GM12878 (cell line): ENCODE measurements around the gene FAT1. TPM values are rescaled to one million over a fixed set of nuclear protein-coding genes. Genes with fewer than 3 reads are reported as not detected.

ENCODE experiments used
- ATAC-seq: fragments of 200-7000 bp; cut with Tn5 transposase; 3 replicates; pipeline ENCODE4 v1.9.1; 2020; ENCODE audit warnings: mild to moderate bottlenecking, moderate library complexity
- BruUV-seq: library from RNA; stranded (reverse); fragments of 400-500 nt; replicated peaks from 2 replicates; lab custom pipeline; 2021; lab: Mats Ljungman, UMichigan
- CTCF ChIA-PET: fragments of 300-600 bp; sonication (Branson Sonifier 250); formaldehyde crosslinking; extraction: SDS; loops from one replicate; lab custom pipeline; 2021; ENCODE audit warnings: inconsistent platforms; lab: Yijun Ruan, JAX
- POLR2A ChIA-PET: fragments of 350-600 bp; formaldehyde crosslinking; extraction: SDS; loops from one replicate; lab custom pipeline; 2021; ENCODE audit warnings: inconsistent platforms; lab: Charles Lee
- RAD21 ChIA-PET: fragments of 300-600 bp; sonication (Branson Sonifier 250); formaldehyde crosslinking; loops from one replicate; lab custom pipeline; 2023; ENCODE audit warnings: antibody characterized with exemption; ENCODE audit not compliant: unreplicated experiment; lab: Charles Lee
- SMC1A ChIA-PET: fragments of 300-600 bp; sonication (Branson Sonifier 250); formaldehyde crosslinking; loops from one replicate; lab custom pipeline; 2023; ENCODE audit not compliant: unreplicated experiment, uncharacterized antibody; lab: Charles Lee
- DNase-seq: peaks from one replicate; pipeline ENCODE4 v3.0.0-alpha.2; 2011; ENCODE audit warnings: low read depth, low spot score
- FAIRE-seq: peaks from 3 replicates; lab custom pipeline; 2011; peaks lifted over from hg19 to GRCh38; lab: Jason Lieb, UNC
- H2AFZ ChIP-seq: 2 replicates; pipeline ENCODE4 v1.6.0; 2011; ENCODE audit warnings: low read depth, low read length, control low read depth; ENCODE audit not compliant: control insufficient read depth
- H3K27ac ChIP-seq: 2 replicates; pipeline ENCODE4 v1.5.1; 2011; ENCODE audit warnings: control low read depth; ENCODE audit not compliant: control insufficient read depth, insufficient read depth
- H3K27me3 ChIP-seq, 2 experiments: replicated peaks in 1 of 2; 2 replicates each; pipeline versions ENCODE4 v1.6.0 to v1.6.1; 2011; ENCODE audit warnings: low read length in 1 of 2; ENCODE audit not compliant: control insufficient read depth in 2 of 2, insufficient read depth in 2 of 2
- H3K36me3 ChIP-seq, 2 experiments: 2 replicates each; pipeline ENCODE4 v1.5.1; 2011; ENCODE audit warnings: low read length in 1 of 2; ENCODE audit not compliant: control insufficient read depth in 2 of 2, insufficient read depth in 2 of 2
- H3K4me1 ChIP-seq: 2 replicates; pipeline ENCODE4 v1.6.1; 2011; ENCODE audit warnings: mild to moderate bottlenecking, low read length, moderate library complexity, mixed read lengths; ENCODE audit not compliant: control insufficient read depth, insufficient read depth
- H3K4me2 ChIP-seq: 2 replicates; pipeline ENCODE4 v1.6.0; 2011; ENCODE audit warnings: control low read depth; ENCODE audit not compliant: control insufficient read depth, insufficient read depth
- H3K4me3 ChIP-seq: fragments of 200-600 bp; sonication (generic); 2 replicates; pipeline ENCODE4 v1.5.1; 2016
- H3K79me2 ChIP-seq: 2 replicates; pipeline ENCODE4 v1.6.0; 2011; ENCODE audit warnings: low read length; ENCODE audit not compliant: control insufficient read depth, insufficient read depth
- H3K9ac ChIP-seq: 2 replicates; pipeline ENCODE4 v1.8.0; 2011; ENCODE audit warnings: low read length, control low read depth, mixed read lengths; ENCODE audit not compliant: control insufficient read depth, insufficient read depth
- H3K9me3 ChIP-seq: replicated peaks from 3 replicates; pipeline ENCODE4 v1.5.1; 2011; ENCODE audit warnings: mild to moderate bottlenecking, low read length; ENCODE audit not compliant: control insufficient read depth, insufficient read depth
- H4K20me1 ChIP-seq: 2 replicates; pipeline ENCODE4 v1.6.0; 2011; ENCODE audit not compliant: control insufficient read depth, insufficient read depth
- ASH2L ChIP-seq: fragments of 300-600, 200-600 bp; sonication (generic); IDR thresholded peaks from 2 replicates; pipeline ENCODE4 v1.6.1; 2017; ENCODE audit warnings: low read depth, mild to moderate bottlenecking, borderline replicate concordance
- ATF2 ChIP-seq: IDR thresholded peaks from 2 replicates; pipeline ENCODE4 v1.6.1; 2012; ENCODE audit warnings: low read length, inconsistent platforms
- CBFB ChIP-seq: IDR thresholded peaks from 2 replicates; pipeline ENCODE4 v1.6.1; 2016; ENCODE audit warnings: antibody characterized with exemption, low read depth
- CBX5 ChIP-seq: sonication (generic); IDR thresholded peaks from 2 replicates; pipeline ENCODE4 v1.6.1; 2016; ENCODE audit warnings: low read depth, moderate library complexity, mild to moderate bottlenecking, inconsistent platforms
- CREM ChIP-seq: IDR thresholded peaks from 2 replicates; pipeline ENCODE4 v1.6.1; 2014; ENCODE audit warnings: antibody characterized with exemption, low read depth
- HDAC6 ChIP-seq: fragments of 200-600 bp; sonication (generic); IDR thresholded peaks from one replicate; pipeline ENCODE4 v1.8.0; 2017; ENCODE audit warnings: antibody characterized with exemption; ENCODE audit not compliant: unreplicated experiment
- NFXL1 ChIP-seq: fragments of 450-650 bp; IDR thresholded peaks from 2 replicates; pipeline ENCODE4 v1.6.1; 2017; ENCODE audit warnings: antibody characterized with exemption, mild to moderate bottlenecking, borderline replicate concordance
- POLR2A ChIP-seq: IDR thresholded peaks from 2 replicates; pipeline ENCODE4 v1.6.1; 2011; ENCODE audit warnings: low read depth, mild to moderate bottlenecking, low read length
- RAD21 ChIP-seq: IDR thresholded peaks from 2 replicates; pipeline ENCODE4 v1.6.1; 2011; ENCODE audit warnings: mild to moderate bottlenecking, low read depth, low read length, moderate library complexity; ENCODE audit not compliant: insufficient read depth
- ZNF274 ChIP-seq: IDR thresholded peaks from one replicate; pipeline ENCODE4 v1.8.0; 2011; ENCODE audit not compliant: insufficient read length, insufficient read depth
- ZNF622 ChIP-seq: fragments of 450-650 bp; IDR thresholded peaks from 2 replicates; pipeline ENCODE4 v1.6.1; 2017; ENCODE audit warnings: mild to moderate bottlenecking, inconsistent platforms
- ZZZ3 ChIP-seq: IDR thresholded peaks from 2 replicates; pipeline ENCODE4 v1.6.1; 2011; ENCODE audit warnings: low read depth; ENCODE audit not compliant: control insufficient read depth, insufficient read length
- WGBS: methylation state at CpG from one replicate; pipeline ENCODE4 v1.1.6; 2016; ENCODE audit warnings: low lambda C conversion rate; ENCODE audit not compliant: insufficient replicate concordance, insufficient coverage; ENCODE audit errors: missing lambda C conversion rate; 5-methylcytosine and 5-hydroxymethylcytosine counted together
- in situ Hi-C: fragments of 300-500 bp; cut with MboI; formaldehyde crosslinking; loops from 9 replicates; pipeline ENCODE4 v1.14.3; 2018; ENCODE audit warnings: mixed read lengths
- intact Hi-C: fragments of 100-400 bp; cut with micrococcal nuclease; formaldehyde crosslinking; loops from one replicate; pipeline ENCODE4 v1.14.2; 2022; ENCODE audit not compliant: unreplicated experiment
- polyA plus RNA-seq, 11 experiments: library from polyadenylated mRNA; depleted of rRNA in 4 of 11; unstranded in 6 of 11; stranded (reverse) in 5 of 11; fragments of >200 nt; fragmentation: Nextera tagmentation in 4 of 11; fragmentation: Illumina TruSeq in 1 of 11; extraction: Ambion mirVana in 4 of 11; extraction: Trizol in 1 of 11; gene quantifications; 1 replicate in 1 of 11; 2 replicates in 10 of 11; pipeline versions ENCODE4 v1.2.1 to v1.2.3, GENCODE V29; 2011 to 2016; ENCODE audit warnings: inconsistent platforms in 2 of 11, missing spikeins in 2 of 11, low read depth in 1 of 11
- total RNA-seq, 4 experiments: library from RNA; depleted of rRNA in 3 of 4; stranded (reverse); fragments of >200 nt in 3 of 4; fragmentation: Illumina TruSeq in 1 of 4; extraction: Trizol in 1 of 4; gene quantifications; 2 replicates each; pipeline versions ENCODE4 v1.2.1 to v1.2.3, GENCODE V29; 2013 to 2021
- TF ChIP-seq, protein P1 (sequence below): IDR thresholded peaks from 2 replicates; pipeline ENCODE4 v1.6.1; 2012; ENCODE audit warnings: low read depth, low read length, improper control_type of control experiment

FAT1 gene
- total and polyA plus RNA-seq, 10 of the 15 experiments (the other 5 are each of a cell fraction or from before 2014, with no cell fraction given): 0.04 to 11.8 (median 0.11) TPM; not detected in 1

DNA sequence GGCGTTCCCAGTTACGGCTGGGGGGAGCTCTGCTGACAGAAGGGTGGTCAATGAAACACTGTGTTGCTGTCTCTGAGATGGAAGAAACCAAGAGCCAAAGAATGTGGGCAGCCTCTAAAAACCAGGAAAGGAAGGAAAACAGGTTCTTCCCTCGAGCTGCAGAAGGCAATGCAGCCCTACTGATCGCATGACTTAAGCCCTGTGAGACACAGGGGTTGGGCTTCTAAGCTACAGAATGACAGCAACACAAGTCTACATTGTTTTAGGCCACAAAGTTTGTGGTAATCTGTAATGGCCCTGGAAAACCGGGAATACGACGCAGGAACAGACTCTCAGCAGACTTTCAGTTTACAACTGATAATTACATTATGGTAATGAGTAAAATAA is 130.1 kb downstream of the FAT1 start:
- Histone ChIP-seq H2AFZ (no peak overlapping the region), H3K36me3 (no peaks in the 10 kb centered on the region), H3K79me2 (no peaks in the 10 kb centered on the region), H3K4me2 (no peak overlapping the region), H3K9ac (no peak overlapping the region), H3K9me3 (no peaks in the 10 kb centered on the region), H4K20me1 (no peaks in the 10 kb centered on the region), H3K27me3 (no peaks in the 10 kb centered on the region), H3K4me1 (no peaks in the 10 kb centered on the region), H3K27ac (no peak overlapping the region), H3K4me3 (no peak overlapping the region)
- ATAC-seq: no peak
- ChIA-PET POLR2A (no interaction called here), SMC1A (no interaction called here), RAD21 (no interaction called here), CTCF (no interaction called here)
- in situ Hi-C loops (no loop called here), intact Hi-C loops (no loop called here)
- BruUV-seq: no TSS peak
- TF ChIP-seq ZZZ3 (no peak), CBX5 (no peak), NFXL1 (no peak), ZNF622 (no peak), HDAC6 (no peak), POLR2A (no peak), ASH2L (no peak), CBFB (no peak), ATF2 (no peak), CREM (no peak), RAD21 (no peak), ZNF274 (no peak)
- TF ChIP-seq, protein P1, sequence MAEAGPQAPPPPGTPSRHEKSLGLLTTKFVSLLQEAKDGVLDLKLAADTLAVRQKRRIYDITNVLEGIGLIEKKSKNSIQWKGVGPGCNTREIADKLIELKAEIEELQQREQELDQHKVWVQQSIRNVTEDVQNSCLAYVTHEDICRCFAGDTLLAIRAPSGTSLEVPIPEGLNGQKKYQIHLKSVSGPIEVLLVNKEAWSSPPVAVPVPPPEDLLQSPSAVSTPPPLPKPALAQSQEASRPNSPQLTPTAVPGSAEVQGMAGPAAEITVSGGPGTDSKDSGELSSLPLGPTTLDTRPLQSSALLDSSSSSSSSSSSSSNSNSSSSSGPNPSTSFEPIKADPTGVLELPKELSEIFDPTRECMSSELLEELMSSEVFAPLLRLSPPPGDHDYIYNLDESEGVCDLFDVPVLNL: no peak
- DNase-seq: no peak
- WGBS: 15% methylated on average over 7 of the region's 7 CpGs
- FAIRE-seq: no peak
